AML-193 (cell line): ENCODE measurements around the gene RGL2.
"Not testable (repeated sequence)": the region's sequence is repeated elsewhere in the genome, so short reads cannot be mapped to it uniquely, and the experiment has no call there.

ENCODE experiments used
- DNase-seq, 2 experiments: peaks; one replicate each; lab custom pipeline; 2025; lab: John Stamatoyannopoulos, UW

RGL2 gene

DNA sequence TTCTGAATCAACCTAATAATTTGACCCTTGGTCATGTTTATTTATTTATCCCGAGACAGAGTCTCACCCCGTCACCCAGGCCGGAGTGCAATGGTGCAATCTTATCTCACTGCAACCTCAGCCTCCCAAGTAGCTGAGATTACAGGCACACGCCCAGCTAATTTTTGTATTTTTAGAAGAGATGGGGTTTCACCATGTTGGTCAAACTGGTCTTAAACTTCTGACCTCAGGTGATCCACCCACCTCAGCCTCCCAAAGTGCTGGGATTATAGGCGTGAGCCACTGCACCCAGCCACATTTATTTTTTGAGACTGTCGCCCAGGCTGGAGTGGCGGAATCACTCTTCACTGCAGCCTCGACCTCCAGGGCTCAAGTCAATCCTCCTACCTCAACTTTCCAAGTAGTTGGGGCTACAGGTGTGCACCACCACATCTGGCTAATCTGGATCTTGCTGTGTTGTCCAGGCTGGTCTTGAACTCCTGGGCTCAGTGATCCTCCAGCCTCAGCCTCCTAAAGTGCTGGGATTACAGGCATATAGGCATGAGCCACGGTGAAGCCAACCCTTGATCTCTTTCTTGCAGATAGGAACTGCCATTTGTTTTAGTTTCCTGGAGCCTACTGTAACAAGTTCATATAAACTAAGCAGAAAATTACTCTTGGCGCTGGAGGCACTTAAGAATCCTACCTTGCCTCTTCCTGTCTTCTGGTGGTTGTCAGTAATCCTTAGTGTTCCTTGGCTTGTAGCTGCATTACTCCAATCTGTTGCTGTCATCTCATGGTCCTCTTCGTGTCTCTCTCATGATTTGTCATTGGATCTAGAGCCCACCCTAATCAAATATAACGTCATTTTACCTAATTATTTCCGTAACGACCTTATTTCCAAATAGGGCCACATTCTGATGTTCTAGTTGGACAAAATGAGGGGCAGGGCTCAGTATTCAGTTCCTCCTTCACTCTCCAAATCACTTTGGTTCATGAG is 24.5 kb downstream of the RGL2 start:
- DNase-seq, result no peak

DNA sequence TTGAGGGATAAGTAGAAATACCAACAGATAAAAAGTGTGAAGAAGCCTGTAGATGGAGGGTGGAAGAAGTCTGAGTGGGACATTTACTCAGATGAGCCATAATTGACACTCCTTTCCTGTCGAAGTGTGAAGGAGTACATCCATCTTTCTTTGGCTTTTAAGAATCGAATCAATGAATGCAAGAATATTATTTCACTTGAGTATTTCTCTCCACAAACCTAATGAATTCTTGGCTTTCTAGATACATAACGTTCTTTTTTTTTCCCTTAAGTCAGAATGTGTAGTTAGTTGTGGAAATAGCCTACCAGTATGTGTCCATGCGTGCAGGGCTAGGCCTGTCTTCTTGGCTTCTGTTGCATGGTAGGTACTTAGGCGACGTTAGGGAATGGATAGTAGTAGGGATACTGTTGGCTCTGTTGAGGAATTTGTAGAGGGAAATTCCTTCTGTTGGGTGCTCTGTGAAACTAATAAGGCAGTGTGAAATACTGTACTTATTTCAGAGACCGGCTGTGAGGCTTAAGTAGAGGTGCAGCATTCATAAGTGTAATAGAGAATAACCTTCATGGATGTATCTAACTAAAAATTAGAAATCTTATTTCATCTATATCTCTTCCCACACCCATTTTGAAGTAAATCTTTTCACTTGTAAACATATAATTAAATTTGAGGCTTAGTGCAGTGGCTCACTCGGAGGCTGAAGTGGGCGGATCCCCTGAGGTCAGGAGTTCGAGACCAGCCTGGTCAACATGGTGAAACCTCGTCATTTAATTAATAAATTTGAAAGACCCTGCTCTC is 25.4 kb downstream of the RGL2 start:
- DNase-seq, result no peak

DNA sequence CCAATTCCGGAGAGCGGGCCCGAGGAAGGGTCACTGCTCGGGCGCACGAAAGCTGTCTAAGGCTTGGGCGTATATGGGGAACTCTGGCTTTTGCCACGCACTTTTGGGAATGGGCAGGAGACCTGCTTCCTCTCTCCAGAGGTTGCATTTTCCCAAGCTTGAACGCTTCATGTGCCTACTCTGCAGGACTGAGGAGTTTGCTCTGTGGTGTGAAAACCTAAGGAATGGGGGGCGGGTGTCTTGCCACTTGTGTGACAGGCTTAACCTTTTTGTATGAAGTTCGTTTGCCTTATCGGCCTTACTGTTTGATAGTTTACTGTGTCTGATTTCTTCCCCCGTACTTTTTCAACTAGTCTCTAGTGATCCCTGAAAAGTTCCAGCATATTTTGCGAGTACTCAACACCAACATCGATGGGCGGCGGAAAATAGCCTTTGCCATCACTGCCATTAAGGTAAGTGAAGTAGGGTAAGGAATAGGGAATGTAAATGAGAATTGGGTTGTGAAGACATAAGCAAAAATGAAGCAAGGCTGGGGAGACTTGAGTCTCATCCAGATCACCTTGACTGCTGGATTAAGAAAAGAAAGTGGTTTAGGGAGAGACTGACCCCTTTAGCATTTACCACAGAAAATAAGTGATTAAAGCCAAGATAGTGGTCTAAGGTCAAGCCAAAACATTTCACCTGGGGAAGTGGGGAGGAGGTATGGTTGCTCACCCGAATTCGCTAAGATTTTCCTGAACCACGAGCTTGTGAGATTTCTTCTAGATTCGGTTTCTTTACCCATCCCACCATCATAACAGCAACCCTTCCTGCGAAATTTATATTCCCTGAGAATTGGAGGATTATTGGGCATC is 26.2 kb downstream of the RGL2 start:
- DNase-seq, result no peak

DNA sequence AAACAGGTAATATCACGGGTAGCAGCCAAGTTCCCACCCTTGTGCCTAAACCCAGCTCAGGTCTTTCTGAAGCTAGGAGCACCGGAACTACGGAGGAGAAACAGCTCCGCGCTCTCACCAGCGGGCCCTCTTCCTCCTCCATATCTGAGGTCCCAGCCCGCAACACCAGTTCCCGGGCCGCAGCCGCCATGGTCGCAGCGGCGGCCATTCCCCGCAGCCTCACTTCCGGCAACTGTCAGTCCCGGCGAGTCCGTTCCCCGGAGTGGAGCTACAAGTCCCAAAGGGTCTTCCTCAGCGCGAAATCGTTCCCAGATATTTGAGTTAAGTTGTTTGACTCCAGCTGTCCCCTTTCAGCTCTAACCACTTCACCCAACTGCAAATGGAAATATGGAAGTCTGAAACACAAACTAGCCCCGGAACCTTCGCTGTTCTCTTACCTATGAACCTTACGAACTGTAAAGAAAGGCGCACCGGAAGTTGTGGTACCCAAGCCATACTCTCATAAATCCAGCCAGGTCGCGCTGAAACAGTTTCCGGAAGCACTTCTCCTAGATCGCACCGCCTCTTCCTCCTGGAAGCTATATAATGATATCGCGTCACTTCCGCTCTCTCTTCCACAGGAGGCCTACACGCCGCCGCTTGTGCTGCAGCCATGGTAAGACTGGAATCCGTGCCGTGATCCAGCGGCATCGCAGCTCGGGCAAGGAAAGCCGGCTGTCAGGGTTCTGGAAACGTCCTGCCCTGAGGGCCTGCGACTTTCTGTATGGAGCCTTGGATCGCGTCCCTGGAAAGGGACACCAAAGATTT is 27.1 kb downstream of the RGL2 start, which contains the start of the genes RPS18 and VPS52:
Gene RPS18, plus strand, starts transcription at position 608 of the 807 bp plus-strand sequence. Its CDS starts 45 bp downstream, at position 653.
Gene VPS52, minus strand, starts transcription at position 409 of the 807 bp plus-strand sequence. Its CDS starts 201 bp downstream, at position 208.
- DNase-seq, result peak; percentile 99 to 100

DNA sequence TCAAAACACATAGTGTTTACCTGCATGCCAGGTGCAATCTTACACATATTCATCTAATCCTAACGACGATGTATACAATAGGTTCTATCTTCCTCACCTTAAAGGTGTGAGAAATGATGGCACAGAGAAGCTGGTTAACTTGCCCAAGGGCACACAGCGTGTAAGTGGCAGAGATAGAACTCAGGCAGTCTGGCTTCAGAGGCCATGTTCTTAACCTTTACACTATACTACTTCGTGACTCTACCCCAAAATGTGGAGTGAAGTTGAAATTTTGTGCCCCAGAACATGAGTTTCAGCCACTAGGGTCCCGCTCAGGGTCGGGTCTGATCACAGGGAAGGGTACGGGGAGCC is 27.6 kb downstream of the RGL2 start:
- DNase-seq, result peak; percentile 36 to 48

DNA sequence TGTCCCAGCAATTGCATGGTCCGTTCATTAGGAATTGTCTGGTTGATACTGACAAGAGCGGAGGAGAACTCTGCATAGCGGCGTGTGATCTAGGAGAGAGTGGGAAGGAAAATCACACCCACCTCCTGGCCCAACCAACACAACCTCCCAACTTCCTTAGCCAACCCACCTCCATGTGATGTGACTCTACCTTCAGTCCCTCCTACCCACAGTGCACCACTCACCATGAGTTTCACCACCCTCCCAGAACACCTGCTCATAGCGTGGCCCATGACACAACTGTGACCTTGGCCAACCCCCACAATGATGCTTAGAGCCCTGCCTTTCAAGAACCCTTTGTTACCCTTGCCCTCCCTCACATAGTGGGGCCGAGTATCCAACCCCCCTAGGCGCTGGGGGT is 34.7 kb downstream of the RGL2 start:
- no peak for DNase-seq

DNA sequence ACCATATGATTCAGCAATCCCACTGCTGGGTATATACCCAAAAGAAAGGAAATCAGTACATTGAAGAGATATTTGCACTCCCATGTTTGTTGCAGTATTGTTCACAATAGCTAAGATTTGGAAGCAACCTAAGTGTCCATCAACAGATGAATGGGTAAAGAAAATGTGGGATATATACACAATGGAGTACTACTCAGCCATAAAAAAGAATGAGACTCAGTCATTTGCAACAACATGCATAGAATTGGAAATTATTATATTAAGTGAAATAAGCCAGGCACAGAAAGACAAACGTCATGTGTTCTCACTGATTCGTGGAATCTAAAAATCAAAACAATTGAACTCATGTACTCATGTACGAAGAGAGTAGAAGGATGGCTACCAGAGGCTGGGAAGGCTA is 36.3 kb downstream of the RGL2 start:
- not testable (repeated sequence) for DNase-seq

DNA sequence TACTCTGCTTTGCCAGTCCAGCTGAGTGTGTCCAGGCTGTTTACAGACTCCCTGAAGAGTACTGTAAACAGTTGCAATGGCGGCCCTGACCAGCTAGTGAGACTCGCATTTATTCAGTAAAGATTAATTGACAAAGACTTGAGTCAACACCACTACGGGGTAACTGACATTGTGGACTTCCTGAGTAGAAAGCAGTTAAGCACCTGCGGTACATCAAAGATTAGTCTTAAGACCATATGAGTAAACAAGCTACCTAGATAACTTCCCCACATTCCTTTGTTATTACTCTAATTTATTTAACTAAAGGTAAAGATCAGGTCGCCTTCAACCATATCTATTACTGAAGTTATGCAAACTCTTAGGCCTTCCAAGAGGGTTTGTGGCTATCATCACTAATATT is 39.7 kb downstream of the RGL2 start:
- DNase-seq, result no peak

DNA sequence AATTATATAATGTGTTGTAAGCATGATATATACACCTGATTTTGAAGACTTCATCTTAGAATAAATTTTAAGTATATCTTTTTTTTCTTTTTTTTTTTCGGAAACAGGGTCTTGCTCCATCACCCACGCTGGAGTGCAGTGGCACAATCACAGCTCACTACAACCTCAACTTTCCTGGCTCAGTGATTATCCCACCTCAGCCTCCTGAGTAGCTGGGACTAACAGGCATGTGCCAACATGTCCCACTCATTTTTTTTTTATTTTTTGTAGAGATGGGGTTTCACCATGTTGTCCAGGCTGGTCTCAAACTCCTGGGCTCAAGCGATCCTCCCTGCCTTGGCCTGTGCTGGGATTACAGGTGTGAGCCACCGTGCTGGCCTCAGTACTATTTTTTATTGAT is 44.2 kb downstream of the RGL2 start:
- no peak for DNase-seq

DNA sequence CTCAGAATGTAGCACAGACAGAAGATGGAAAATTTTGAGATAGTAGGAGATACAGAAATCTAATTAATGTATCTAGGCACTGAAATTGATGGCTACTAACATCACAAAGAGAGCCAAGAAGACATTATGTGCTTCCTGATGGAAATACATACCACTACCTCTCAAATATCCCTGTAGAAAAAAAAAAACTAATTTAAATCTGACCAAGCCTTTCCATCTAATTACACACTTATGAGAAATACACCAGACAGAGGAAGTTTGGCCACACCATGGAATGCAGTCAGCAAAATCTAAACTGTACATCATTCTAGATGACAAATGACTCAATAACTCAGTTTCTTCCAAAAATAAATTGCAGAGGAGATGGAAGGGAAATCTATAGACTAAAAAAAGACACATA is 46.0 kb downstream of the RGL2 start:
- DNase-seq, result no peak

DNA sequence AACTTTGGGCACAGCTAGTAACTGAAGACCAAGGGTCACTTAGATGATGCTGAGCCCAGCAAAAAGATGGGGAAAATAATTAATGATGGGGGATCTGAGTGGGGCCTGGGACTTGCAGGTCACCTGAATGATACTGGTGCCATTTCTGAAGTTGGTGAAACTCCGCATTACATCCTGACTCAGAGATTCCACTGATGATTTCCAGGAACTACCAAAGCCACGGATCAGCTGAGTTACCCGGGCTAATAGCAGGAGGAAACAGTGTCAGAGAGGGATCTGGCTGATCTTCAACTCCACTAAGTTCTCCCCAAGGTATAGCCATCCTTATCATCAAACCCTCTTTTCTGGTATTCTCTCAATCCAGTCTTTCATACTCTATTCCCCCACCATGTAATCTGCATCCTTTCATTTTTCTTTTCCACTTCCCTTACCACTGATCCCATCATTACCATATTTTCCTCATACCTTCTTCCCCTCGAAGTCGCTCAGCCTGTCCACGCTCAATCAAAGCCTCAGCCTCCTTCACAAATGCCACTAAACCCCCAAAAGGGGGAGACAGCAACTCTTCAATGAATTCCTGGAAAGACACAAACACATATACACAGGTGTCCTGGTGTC is 47.2 kb downstream of the RGL2 start:
- DNase-seq, result no peak

DNA sequence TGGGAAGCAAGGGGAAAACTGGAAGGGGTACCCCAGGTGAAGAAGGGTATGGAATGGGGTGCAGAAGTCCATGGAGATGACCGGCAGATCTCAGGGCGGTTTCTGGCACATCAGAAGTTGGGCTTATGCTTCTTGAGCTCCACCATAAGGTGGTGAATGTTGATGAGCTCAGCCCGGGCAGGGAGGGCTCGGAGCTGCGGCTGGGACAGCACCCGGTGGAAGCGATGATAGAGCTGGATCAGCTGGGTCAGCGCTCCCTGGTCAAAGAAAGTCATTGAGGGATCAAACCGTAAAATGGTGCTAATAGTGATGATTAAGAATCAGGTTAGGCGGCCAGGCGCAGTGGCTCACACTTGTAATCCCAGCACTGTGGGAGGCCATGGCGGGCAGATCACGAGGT is 48.0 kb downstream of the RGL2 start:
- no peak for DNase-seq

DNA sequence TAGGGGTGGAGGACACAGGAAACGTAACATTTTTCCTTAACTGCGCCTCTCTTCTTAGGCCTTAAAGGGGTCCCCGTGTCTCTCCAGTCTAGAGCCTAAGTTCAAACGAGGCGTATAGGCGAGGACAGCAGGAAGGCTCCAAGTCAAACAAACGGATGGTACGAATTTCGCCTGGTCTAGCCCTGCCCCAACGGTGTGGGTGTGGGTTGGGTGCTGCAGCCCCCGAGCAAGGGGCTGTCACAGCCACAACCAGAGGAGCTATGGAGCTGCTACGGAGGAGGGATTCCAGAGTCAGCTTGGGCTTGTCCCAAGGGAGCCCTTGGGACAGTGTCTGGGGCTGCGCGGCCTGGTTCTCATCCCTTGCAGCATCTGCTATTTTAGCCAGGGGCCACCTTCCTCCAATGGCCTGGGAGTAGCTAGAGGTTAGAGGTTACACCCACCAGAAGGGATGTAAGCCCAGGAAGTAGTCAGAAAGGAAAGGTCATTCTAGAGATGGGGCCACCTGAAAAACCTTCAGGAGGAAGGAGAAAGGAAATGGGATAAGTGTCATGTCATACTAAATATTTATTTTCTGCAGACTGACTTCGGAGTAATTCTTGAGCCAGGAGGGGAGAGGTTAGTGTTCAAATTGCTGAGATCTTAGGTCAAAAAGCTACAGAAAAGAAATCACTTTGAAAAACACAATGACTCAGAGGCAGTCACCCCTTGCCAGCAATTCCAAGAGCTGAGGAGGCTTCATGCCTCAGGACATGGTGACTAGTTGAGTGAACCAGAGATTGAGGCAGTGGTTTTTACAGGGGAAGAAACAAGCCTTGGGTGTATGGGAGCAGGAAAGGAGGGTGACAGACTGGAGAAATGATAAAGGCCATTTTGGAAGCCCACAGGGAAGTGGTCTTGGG is 48.8 kb downstream of the RGL2 start:
- DNase-seq, result no peak

DNA sequence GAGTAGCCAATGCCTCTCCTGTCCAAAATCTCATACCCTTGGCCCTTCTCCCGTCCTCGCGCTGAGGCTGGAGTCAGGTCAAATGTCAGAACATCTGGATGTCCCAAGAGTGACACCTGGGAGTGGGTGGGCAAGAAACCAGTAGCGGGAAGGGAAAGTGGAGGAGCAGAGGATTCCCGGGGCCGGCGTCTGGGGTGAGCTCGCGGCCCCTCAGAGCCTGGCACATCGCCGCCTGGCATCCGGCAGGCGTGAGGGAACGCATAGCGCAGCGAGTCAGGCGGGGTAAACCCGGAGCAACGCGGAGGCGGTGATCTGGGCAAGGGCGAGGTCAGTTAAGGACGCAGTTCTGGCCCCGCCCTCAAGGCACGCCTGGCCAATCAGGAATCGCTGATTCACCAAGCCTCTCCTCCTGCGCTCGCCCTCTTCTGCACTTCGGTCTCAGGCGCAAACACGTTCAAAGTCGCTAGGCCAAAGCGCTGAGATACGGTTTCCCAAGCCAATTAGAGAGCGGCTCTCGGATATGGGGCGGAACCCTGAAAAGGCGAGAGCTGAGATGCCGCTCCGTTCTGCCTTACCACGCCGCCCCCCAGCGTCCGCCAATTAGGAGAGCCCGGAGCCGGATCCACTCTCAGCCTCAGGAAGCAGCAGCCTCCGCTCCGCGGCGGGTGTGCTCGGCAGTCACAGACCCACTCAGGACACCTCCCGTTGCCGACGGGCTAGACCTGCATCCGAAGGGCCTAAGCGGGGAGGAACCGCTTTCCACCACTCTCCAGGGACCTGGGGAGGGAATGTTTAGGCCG is 49.6 kb downstream of the RGL2 start:
- DNase-seq, result peak; percentile 100

DNA sequence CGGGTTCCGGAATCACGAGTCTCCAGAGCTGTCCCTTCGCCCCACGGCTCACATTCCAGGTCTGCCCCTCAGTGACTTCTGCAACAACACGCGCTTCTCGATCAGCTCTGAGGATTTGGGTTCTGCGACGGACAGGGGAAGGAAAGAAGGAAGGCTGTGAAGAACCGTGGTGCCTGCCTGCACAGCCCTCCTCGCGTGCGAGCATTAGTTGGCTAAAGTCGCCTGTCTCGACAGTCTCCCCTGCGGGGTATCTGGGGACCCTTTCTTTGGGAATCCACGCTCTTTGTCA is 50.2 kb downstream of the RGL2 start:
- no peak for DNase-seq

DNA sequence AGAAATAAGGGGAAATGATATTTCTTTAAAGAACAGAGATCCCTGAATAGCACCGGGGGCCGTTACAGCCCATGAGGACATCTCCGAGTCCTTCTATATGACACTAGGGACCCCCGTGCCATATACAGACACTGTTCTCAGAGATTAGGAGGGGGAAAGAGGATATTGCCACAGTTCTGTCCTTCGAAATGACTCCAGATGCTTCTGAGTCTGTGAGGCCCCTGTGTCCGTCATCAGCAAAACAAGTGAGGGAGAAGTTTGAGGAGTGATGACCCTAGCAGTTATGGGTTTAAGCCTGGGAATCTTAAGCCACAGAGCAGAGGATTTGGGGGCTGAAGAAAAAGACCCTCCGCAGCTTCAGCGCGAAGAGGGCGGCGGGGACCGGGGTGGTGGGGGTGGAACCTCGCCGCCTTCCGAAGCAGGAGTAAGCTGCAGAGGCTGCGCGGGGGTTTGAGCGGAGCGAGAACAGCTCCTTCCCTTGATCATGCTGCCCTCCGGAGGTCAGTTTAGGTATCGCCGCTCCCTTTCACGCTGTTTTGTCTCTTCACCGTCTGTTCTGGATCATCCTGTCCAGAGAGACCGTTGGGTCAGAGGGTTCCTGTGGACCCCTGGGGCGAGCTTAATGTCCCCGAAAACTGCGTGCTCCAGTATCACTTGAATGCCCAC is 50.6 kb downstream of the RGL2 start:
- DNase-seq, result peak; percentile 90 to 92

DNA sequence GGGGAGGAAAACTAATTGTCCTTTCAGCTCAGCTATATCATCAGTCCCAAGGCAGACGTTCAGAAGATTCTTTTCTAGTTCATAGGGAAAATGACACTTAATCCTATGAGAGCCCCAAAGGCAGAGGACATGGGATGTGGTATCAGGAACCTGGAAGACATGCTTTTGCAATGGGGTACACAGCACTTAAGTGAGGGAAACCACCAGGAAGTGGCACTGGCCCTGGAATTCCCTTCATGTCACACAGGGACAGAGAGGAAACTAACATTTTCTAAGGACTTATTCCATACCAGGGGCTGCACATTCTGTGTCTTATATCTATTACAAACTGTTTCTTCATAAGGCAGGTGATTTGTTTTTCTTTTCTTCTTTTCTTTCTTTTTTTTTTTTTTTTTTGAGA is 55.3 kb downstream of the RGL2 start:
- no peak for DNase-seq

DNA sequence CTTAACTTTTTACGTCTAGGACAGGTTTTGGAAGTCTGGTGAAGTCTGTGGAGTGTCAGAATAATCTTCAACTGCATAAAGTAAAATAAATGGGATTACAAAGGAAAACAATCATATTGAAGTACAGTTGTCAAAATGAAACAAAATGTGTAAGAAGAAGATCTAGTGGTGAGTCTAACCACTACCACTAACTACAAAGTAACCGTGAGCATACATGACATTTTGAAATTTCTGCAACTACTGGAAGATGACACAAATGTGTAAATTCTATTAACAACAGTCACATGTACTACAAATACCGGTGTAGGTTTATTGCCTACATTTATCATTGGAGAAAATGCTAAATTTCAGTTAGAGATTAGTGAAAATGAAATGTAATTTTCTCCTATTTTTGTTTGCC is 56.8 kb downstream of the RGL2 start:
- DNase-seq, result no peak
